HG03439 (cell line): ENCODE measurements around the gene TMED8.
"Not testable (repeated sequence)": the region's sequence is repeated elsewhere in the genome, so short reads cannot be mapped to it uniquely, and the experiment has no call there.

Experiments
- ATAC-seq: cut with Tn5 transposase; IDR thresholded peaks from one replicate; pipeline ENCODE4 v1.9.1; 2021; ENCODE audit warnings: mild to moderate bottlenecking, moderate library complexity; ENCODE audit not compliant: unreplicated experiment

TMED8 gene

DNA sequence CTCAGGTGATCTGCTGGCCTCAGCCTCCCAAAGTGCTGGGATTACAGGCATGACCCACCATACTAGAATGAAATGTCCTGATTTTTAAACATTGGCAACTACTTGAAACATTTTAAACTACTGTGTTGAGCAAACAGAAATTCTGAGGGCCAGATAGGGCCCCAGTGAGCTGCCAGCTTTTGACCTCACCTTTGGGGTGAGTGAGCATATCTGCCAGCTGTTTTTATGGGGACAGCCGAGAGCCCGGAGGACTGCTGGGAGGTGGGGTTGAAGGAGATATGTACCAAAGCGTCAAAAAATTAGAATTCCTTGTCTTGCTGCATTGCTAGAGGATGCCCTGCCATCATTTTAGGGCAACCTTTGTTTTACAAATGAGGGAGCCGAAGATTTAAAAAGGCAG is 53.3 kb downstream of the TMED8 start:
- no peak for ATAC-seq

DNA sequence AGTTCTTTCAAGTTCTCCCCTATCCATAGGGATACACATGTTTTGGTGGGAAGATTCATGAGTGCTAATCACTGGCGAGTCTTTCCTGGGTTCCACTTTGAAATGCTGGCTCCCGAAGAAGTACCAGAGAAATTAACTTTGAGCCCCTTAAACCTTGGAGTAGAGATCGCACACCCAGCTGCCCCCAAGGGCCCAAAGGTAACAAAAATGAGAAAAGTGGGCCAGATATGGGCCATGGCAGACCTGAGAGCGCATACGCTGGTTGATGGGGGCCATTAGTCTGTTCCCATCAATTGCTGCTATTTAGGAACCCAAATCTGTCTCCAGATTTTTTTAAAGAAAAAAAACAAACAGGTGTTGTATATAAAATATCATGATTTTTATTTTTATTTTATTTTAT is 53.9 kb downstream of the TMED8 start:
- ATAC-seq, result no peak

DNA sequence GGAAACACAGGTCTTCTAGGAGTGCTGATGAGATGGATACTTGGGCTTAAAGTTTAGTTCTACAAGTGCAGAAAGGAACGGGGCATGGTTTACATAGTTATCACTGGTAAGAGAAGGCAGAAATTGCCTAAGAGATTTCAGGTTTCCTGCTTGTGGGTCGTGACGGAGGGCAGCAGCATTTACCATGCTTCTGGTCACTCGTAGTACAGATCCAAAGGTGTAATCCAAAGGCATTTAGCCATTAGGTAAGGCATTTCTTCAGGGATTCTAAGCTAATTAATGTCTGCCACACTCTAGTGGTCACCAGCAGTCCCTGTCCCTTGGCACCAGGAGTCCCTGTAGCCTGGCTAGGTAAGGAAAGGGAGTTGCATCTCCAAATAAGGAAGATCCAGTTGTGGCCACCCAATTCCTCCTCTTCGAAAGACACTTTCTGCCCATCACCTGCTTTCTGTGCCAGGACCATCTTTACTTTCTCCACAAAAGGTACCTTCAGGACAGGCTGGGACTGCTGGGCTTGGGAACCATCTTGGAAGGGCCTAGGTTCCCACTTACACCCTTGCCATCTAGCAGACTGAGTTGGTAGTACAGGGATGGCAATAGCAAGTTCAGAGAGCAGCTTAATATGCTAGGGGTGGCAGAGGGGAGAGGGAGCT is 54.5 kb downstream of the TMED8 start:
- ATAC-seq, result no peak

DNA sequence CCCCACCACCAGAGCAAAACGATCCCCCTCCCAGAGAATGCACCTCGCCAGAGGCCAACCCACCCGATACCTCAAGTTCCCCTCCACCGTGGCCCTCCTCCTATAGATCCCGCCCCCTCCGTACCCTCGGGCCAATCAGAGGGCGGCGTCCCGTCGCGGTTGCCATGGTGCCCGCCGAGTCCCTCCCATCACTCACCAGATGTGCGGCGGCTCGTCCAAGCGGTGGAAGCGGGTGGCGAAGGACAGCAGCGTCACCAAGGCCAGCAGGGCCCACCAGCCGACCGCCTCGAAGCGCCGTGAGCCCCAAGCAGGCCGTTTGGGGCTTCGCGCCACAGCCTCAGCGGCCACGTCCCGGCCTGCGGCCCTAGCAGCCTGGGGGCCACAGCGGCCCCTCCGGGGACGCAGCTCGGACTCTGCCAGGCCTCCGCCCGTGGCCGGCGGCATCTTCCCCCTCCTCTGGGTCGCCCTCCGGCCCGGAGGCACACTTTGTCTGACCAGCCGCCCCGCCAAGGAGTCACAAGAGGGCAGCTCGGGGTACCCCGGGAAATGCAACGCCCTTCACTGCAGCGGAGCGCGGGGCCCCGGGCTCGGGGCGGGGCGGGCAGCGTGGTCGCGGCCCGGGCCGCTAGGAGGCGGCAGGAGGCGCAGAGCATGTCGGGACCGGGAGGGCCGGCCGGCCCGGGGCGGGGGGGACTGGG is 56.5 kb downstream of the TMED8 start, which contains the start of gene POMT2:
Gene POMT2 (minus strand): TSS at position 646 of the 698 bp plus-strand sequence. CDS start 202 bp downstream, at position 444.
- ATAC-seq, result peak; percentile 68

DNA sequence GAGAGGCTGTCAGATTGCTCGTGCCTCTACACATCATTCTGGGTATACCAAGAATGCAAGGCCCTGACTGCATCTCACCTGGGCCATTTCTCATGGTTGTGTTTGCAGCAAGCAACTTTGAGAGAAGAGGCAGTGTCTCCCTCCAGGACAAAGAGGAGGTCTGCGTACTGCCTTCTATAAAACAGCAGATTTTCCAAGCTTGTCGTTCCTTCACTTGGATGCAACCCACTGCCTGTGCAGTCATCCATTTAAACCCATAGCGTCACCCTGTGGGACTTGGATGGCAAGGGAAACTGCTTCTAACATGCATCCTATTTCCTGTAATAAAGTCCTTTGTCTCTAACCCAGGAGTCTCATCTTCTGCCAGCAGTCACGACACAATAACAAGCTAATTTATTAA is 57.5 kb downstream of the TMED8 start:
- ATAC-seq, result no peak

DNA sequence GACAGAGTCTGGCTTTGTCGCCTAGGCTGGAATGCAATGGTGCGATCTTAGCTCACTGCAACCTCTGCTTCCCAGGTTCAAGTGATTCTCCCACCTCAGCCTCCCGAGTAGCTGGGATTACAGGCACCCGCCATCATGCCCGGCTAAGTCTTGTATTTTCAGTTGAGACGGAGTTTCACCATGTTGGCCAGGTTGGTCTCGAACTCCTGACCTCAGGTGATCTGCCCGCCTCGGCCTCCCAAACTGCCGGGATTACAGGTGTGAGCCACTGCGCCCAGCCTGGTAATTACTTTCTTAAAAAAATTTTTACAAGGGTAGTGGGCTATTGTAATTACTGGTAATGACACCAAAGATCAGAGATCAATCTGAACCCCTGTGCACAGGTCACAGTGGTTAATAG is 58.1 kb downstream of the TMED8 start:
- not testable (repeated sequence) for ATAC-seq

DNA sequence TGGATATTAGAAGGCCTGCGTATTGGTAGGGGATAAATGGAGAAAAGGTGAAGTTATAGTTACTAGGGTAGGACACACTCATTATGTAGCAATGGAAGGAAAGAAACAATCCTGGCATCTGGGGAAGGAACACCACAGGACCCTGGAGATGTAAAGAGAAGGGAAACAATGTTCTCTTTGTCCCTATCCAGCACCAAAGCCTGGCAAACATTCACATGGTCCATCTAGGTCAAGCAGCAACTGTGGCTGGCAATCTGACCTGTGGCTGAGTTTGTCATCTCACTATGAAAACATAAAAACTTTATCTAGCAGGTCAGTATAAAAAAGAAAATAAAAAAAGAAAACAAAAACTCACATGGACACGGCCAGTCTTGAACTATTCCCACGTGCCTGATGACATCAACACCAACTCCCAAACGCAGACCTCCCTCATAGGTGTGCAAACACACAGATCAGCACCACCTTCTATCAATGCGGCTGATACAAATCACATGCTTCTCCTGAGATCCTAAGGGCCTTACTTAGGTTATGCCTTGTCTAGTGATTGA is 58.8 kb downstream of the TMED8 start:
- ATAC-seq, result no peak

DNA sequence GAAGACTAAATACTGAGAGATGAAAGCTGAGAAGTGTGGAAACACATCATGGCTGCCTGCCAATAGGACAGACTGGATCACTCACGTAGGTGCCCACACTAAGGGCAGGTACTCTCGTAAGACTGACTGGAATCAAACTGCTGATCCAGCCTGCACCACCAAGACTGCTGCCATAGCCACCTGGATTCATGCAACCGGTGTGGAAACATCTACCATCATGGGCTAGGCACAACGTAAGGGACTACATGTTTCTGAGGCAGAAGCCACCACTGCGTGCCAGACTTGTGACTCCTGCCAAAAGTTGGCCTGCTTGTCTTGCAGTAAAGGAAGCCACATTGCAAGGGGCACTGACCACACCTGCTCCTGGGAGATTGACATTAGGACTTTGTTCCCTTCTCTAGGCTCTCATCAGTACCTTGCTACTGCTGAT is 60.0 kb downstream of the TMED8 start:
- no peak for ATAC-seq

DNA sequence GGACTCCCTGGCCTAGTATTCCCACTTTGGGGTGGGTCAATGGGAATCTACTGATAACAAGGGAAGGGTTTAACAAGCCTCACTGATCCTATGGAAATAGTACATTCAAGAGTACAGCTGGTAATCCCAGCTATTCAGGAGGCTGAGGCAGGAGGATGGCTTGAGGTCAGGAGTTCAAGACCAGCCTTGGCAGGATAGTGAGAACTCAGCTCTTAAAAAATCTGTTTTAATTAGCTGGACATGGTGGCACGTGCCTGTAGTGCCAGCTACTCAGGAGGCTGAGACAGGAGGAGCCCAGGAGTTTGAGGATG is 60.7 kb downstream of the TMED8 start:
- no peak for ATAC-seq

DNA sequence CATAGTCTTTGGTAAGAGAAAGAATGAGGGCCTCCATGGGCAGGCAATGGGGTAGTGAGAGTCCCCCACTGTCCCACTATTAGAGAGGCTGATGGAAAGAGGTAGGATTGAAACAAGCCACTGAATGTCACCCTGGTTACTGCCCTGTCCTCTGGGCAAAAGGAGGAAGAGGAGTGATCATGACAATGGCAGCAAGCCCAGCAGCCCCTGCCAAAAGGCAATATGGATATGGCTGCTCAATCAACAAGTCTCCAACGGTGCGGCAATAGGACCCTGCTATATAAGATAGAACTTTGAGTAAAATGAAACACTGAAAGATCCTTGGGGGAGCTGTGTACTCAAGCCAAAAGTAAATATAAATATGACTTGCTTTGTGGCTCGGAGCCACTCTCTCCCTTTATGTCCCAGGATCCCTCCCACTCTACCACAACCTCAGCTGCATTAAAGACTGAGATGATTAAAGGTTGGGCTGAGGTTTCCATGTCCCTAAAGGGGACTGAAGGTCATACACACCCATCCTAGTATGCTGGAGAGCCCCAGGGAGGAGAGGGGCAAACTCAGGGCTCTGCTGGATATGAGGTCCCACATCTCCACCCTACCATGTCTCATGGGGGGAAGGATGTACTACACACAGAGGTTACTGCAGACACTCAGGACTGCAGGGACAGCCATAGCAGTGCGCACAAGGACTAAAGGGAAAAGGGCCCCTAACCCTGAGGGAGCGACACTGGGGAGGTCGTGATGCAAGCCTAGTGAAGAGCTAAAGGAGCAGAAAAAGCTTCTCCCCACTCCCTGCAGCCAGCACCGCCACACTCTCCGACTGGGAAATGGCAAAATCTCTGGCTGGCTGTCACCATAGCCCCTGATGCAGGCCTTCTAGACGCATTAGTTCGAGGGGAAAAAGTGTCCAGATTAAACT is 62.1 kb downstream of the TMED8 start:
- no peak for ATAC-seq

DNA sequence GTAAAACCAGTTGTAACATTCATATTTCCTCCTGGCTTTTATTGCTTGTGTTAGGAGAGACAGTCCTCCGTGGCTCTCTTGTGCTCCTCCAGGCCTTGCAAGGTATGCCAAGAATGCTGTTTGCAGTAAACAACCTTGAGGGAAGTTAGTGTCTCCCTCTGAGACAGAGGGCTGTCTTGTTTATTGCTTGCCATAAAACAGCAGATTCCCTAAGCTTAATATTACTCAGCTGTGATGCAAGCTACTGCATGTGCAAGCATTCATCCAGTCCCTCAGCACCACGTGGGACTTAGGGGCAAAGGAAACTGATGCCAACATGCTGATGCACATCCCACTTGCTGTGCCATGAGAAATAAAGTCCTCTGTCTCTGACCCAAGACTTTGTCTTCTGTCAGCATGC is 62.9 kb downstream of the TMED8 start:
- no peak for ATAC-seq

DNA sequence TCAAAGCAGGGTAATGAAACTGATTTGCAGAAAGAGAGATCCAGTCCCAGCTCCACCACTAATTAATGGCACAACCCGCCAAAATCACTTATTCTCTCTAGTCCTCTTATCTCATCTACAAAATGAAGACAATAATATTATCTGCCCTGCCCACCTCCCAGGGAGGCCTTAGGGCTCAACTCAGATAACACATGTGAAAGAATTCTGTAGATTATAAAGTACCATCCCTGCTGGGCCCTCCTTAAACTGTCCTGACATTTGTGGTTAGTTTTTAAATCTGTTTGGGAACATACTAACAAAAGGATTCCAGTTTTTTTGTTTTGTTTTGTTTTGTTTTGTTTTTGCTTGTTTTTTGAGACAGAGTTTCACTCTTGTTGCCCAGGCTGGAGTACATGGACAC is 63.5 kb downstream of the TMED8 start:
- no peak for ATAC-seq

DNA sequence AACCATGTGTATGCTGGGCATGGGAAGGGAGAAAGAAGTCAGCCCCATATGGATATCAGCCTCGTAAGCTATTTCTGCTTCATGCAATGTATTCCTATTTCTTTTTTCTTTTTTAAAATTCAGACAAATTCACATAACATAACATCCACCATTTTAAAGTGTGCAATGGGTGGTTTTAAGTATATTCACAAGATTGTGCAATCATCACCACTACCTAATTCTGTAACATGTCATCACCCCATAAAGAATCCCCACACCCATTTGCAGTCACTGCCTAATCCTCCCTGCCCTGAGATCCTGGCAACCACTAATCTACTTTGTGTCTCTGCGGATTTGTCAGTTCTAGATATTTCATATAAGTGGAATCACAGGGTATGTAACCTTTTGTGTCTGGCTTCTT is 65.7 kb downstream of the TMED8 start:
- no peak for ATAC-seq

DNA sequence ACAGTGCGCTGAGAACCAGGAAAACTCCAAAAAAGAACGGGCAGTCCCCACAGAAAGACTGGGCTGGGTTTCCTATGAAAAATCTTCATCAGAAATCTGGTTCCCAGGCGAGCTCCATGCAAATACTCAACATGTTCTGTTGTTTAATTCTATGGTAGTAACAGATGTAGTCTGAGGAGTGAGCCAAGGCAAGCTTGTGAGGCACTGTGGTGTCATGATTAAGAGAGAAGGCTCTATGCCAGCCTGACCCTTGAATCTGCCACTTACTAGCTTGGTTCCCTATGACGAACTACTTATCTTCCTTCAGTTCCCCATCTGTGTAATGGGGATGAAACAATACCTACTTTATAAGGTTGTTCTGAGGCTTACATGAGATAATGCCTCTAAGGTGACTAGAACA is 66.9 kb downstream of the TMED8 start:
- ATAC-seq, result no peak

DNA sequence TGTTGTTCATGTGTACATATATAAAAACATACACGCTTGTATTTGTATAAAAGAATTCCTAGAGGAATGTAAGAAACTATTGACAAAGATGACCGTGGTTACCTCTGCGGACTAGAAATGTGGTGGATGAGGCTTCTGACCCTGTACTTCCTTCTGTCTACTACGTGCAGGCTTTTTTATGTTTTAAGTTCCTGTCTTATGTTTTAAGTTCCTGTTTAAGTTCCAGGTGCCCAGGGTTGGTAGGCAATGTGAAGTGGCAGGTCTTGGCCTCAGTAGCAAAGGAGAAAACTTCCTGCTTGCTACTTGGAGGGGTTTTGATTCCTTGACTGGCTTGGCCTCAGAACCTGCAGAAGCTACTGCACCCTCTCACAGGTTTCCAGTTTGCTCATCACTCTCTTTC is 67.8 kb downstream of the TMED8 start:
- ATAC-seq, result no peak

DNA sequence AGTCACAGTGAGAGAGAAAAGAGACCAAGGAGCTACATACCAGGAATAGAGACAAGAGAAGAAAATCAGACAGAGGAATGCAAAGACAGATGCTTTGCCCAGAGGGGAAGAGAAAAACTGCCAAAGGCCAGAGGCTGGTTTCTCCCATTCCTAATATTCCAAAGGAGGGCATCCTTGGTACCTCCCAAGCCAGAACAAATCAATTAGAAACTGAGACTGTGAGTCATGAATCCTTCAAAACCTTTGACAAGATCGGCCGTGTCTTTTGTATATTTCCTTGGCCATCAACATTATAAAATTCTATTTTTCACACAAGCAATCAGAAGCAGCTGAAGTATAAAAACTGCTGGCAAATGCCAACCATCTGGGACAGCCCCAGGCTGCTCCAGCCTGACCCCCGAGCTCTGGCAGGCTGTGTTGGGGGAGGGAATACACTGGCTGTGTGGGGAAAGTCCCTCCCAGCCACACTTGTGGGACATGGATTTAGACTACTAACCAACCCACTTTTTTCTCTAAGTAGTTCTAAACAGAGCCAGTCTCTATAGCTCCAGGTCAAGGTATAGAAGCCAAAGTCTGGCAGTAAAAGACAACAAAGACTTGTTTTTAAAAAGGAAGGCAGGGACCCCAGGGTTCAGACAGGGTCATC is 69.9 kb downstream of the TMED8 start:
- ATAC-seq, result no peak

DNA sequence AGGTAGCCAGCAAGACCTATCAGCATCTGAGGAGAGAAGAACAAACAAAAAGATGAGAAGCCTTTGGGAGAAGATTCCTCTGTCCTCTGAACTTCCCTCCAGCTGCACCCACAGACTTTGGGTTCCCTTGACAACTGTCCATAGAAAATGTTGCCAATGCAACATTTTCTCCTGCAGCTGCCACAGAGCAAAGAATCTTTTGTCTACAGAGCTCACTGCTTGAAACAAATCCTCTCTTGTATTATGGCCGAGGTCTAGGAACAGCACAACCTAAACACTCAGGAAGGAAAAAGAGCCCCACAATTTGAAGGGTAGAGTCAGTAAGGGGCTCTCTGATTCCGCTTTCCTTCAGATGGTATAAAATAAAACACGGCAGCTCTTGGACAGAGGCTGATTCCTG is 70.5 kb downstream of the TMED8 start:
- no peak for ATAC-seq

DNA sequence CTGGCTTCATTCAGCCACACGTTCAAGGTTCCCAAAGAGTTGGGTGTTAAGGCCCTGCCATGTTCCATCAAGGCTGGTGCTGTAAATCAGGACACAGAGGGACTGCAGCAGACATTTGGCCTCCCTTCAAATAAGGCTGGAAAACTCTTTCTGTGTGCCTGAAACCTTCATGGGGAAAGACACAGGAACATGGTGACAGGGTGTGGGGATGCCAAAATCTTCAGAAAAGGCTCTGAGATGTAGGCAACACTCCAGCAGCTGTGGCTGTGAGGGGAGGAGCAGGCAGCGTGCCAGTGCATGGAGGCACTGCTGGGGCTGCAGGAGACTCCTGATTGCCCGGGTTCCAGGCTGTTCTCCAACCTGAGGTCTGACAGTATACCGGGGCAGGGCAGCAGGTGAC is 71.2 kb downstream of the TMED8 start:
- no peak for ATAC-seq

DNA sequence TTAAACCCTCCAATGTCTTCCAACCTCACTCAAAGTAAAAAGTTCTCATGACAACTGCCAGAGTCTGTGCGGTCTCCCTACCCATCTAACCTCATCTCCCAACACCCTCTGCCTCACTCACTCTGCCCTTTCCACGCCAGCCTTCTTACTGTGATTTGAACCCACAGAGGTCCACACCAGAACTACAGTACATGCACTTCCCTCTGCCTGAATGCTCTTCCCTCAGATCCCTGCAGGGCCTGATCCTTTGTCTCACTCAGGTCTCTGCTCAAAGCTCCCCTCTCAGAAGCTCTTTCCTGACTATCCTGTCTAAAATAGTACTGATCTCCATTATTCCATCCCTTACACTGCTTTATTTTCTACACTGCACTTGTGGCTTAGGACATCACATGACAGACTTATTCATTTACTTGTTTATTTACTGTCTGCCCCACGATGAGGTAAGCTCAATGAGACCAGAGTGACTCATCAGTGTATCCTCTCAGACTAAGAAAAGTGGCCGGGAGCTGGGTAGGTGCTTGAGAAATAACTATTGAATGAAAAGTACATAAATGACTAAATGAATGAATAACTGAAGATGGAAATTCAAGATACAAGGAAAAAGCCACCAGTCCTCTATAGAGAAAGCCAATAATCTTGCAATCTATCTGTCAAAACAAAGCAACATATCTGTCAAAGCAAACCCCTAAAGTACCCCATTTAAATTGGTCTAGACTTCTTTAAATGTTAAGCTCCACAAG is 73.3 kb downstream of the TMED8 start:
- ATAC-seq, result no peak

DNA sequence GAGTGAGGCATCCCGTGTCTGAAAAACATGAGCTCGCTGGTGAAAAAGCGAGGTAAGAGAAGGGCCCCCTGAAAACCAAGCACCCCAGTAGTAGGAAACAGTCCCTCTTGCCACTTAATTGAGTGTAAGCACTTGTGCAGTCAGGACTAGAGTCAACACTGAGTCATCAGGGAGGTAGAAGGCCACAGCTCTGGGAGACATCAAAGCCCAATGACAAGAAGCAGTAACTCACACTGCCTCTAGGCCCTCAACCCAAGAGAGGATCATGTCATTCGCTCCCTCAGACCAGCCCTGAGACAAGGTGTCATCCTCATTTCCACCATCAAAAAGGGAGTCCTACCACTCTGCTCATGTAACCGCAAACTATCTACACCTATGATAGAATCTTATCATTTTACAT is 74.0 kb downstream of the TMED8 start:
- ATAC-seq, result no peak
